Activated CD8-positive, alpha-beta T cell treated with anti-CD3 and anti-CD28 coated beads for 36 hours (primary cell): ENCODE results near the gene ARMC5. TPM values are rescaled to one million over a fixed set of nuclear protein-coding genes. Genes with fewer than 3 reads are reported as not detected.
"Not testable (repeated sequence)": the region's sequence is repeated elsewhere in the genome, so short reads cannot be mapped to it uniquely, and the experiment has no call there.

Source experiments
- ATAC-seq: fragments of 200-7000 bp; cut with Tn5 transposase; one replicate; pipeline ENCODE4 v1.10.0; 2021; ENCODE audit warnings: mild to moderate bottlenecking, moderate library complexity
- CTCF ChIA-PET: fragments of 350-600 bp; sonication (Branson Sonifier 250); formaldehyde crosslinking; loops from one replicate; lab custom pipeline; 2021; ENCODE audit warnings: antibody characterized with exemption; lab: Charles Lee
- POLR2A ChIA-PET: fragments of 350-600 bp; sonication (Branson Sonifier 250); formaldehyde crosslinking; loops from one replicate; lab custom pipeline; 2021; ENCODE audit warnings: antibody characterized with exemption; lab: Charles Lee
- DNase-seq: peaks from one replicate; pipeline ENCODE4 v3.0.0-alpha.2; 2020
- H3K27ac Mint-ChIP-seq: one replicate; pipeline ENCODE4 v1.8.0; 2021; ENCODE audit warnings: mild to moderate bottlenecking, mixed read lengths
- H3K27me3 Mint-ChIP-seq: one replicate; pipeline ENCODE4 v1.8.0; 2021; ENCODE audit warnings: mixed read lengths
- H3K36me3 Mint-ChIP-seq: one replicate; pipeline ENCODE4 v1.8.0; 2021; ENCODE audit warnings: low read depth, mixed read lengths
- H3K4me1 Mint-ChIP-seq: one replicate; pipeline ENCODE4 v1.8.0; 2021; ENCODE audit warnings: low read depth, mixed read lengths
- H3K4me3 Mint-ChIP-seq: one replicate; pipeline ENCODE4 v1.8.0; 2021; ENCODE audit warnings: mild to moderate bottlenecking, moderate library complexity, mixed read lengths
- H3K9me3 Mint-ChIP-seq: one replicate; pipeline ENCODE4 v1.8.0; 2021; ENCODE audit warnings: mixed read lengths
- intact Hi-C: fragments of 100-400 bp; cut with micrococcal nuclease; formaldehyde crosslinking; loops from one replicate; pipeline ENCODE4 v1.10.0; 2022
- total RNA-seq, 2 experiments: library from RNA; stranded (reverse); gene quantifications; one replicate each; pipeline ENCODE4 v1.2.3, GENCODE V29; 2021
- TF ChIP-seq, protein P1 (sequence below): fragments of 200-600 bp; IDR thresholded peaks from one replicate; pipeline ENCODE4 v1.8.0; 2022; ENCODE audit warnings: antibody characterized with exemption, mild to moderate bottlenecking

The ARMC5 gene
- total RNA-seq, 2 experiments from 2014 or later: 8.2 to 10.0 TPM

DNA sequence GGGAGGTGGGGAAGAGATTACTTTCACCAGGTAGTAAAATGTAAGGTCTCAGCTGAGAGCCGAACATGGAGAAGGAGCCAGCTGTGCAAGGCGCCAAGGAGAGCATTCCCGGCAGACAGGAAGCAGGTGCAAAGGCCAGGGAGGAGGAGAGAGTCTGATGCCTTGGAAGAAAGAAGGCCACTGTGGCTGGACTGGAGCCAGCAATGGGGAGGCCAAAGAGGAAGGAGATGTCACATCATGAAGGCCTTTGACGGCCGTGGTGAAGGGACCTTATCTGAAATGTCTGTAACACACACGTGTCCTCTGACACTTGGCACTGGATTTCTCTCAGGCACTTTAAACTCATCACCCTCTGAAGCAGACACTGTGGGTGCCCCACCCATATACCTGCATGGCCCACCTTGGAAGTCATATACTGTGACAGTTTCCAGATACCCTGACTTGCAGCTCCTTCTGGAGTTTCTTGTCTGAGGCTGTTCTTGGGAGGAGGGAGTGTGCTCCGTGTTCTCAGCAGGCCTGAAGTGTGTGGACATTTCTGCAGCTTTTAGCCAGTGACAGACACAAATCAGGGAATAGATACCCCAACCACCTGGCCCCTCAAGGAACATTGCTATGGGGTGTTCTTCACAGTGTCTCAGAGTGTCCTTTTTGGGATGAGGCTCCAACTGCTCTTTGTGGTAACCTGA is 21.7 kb downstream of the ARMC5 start:
- intact Hi-C loops: no loop called here
- no peak overlapping the region for H3K27ac Mint-ChIP-seq
- POLR2A ChIA-PET: no interaction called here

GRCh38 chr16:31483081-31483480 is 23.8 kb downstream of the ARMC5 start, which contains the start of gene SLC5A2:
Gene SLC5A2 (plus strand): TSS chr16:31483123. CDS start chr16:31483137, 14 bp downstream.
- ATAC-seq (no peak), DNase-seq (no peak)
- TF ChIP-seq, protein P1, sequence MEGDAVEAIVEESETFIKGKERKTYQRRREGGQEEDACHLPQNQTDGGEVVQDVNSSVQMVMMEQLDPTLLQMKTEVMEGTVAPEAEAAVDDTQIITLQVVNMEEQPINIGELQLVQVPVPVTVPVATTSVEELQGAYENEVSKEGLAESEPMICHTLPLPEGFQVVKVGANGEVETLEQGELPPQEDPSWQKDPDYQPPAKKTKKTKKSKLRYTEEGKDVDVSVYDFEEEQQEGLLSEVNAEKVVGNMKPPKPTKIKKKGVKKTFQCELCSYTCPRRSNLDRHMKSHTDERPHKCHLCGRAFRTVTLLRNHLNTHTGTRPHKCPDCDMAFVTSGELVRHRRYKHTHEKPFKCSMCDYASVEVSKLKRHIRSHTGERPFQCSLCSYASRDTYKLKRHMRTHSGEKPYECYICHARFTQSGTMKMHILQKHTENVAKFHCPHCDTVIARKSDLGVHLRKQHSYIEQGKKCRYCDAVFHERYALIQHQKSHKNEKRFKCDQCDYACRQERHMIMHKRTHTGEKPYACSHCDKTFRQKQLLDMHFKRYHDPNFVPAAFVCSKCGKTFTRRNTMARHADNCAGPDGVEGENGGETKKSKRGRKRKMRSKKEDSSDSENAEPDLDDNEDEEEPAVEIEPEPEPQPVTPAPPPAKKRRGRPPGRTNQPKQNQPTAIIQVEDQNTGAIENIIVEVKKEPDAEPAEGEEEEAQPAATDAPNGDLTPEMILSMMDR: no peak
- intact Hi-C loops: no loop called here
- Mint-ChIP-seq H3K27me3 (no peaks in the 10 kb centered on the region), H3K27ac (no peak within 1 kb of the TSS), H3K9me3 (no peaks in the 10 kb centered on the region), H3K4me3 (no peak within 1 kb of the TSS), H3K4me1 (peaks cover 4% of the 10 kb centered on the region), H3K36me3 (no peaks in the 10 kb centered on the region)
- ChIA-PET POLR2A (interaction anchor here (1.0 kb wide), 1 partner anchor 14 kb away, joined by 3 read pairs; no protein-coding TSS in a partner anchor), CTCF (no interaction called here)

More for the DNA sequence above, 21.7 kb downstream of the ARMC5 start:
- Mint-ChIP-seq H3K36me3 (no peaks in the 10 kb centered on the region), H3K4me3 (no peak overlapping the region), H3K27me3 (no peaks in the 10 kb centered on the region), H3K4me1 (peaks cover 16% of the 10 kb centered on the region), H3K9me3 (no peaks in the 10 kb centered on the region)
- CTCF ChIA-PET: interaction anchor here (2.5 kb wide), 1 partner anchor 21 kb away, joined by 7 read pairs; the partner anchor contains the start of gene ARMC5
- TF ChIP-seq, protein P1: no peak
- DNase-seq (no peak), ATAC-seq (no peak)

DNA sequence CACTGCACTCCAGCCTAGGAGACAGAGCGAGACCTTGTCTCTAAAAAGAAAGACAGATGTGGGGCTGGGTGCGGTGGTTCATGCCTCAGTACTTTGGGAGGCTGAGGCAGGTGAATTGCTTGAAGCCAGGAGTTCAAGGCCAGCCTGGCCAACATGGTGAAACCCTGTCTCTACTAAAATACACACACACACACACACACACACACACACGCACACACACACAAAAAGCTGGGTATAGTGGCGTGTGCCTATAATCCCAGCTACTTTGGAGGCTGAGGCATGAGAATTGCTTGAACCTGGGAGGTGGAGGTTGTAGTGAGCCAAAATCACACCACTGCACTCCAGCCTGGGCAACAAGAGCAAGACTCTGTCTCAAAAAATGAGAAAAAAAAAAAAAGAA is 24.7 kb downstream of the ARMC5 start:
- H3K9me3 Mint-ChIP-seq, H3K4me3 Mint-ChIP-seq, H3K36me3 Mint-ChIP-seq, ATAC-seq, H3K4me1 Mint-ChIP-seq, CTCF ChIA-PET, H3K27ac Mint-ChIP-seq, H3K27me3 Mint-ChIP-seq, DNase-seq, intact Hi-C loops: not testable (repeated sequence)
- POLR2A ChIA-PET: interaction anchor here (0.7 kb wide), 1 partner anchor 20 kb away, joined by 5 read pairs; no protein-coding TSS in a partner anchor

DNA sequence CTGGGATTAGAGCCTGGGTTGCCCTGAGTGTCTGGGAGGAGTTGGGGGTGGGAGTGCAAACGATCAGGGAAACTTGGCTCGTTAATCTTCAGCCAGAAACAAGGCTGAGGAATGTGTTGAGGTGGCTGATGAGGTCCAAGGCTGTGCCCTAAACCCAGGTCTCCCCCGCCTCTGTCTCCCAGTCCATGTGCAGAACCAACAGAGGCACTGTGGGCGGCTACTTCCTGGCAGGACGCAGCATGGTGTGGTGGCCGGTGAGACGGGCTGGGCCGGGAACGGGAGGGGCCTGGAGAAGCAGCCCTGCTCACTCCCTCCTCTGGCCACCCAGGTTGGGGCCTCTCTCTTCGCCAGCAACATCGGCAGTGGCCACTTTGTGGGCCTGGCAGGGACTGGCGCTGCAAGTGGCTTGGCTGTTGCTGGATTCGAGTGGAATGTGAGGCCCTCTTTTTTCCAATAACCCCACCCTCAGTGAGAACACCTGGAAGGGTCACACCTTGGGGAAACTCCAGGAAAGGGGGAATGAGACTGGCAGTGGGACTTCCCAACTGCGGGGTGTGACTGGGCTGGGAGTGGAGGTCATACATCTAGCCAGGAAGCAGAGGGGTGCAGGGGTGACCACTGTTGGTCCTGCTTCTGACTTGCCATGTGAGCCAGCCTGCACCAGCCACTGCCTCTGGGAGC is 25.3 kb downstream of the ARMC5 start:
- H3K27ac Mint-ChIP-seq: no peak overlapping the region
- intact Hi-C loops: no loop called here

DNA sequence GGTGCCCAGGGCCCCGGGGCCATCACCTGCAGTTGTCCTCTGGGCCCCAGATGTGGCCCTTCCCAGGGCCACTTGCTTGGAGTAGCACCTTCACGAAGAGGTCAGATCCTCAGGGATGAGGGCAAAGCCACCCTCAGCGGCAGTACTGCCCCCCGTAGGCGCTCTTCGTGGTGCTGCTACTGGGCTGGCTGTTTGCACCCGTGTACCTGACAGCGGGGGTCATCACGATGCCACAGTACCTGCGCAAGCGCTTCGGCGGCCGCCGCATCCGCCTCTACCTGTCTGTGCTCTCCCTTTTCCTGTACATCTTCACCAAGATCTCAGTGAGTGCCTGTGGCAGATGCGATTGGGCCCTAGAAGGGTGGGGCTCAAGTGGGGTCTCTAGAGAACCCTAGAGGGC is 26.3 kb downstream of the ARMC5 start:
- intact Hi-C loops: no loop called here
- TF ChIP-seq, protein P1: no peak
- no peak overlapping the region for H3K4me3 Mint-ChIP-seq
- no peak for ATAC-seq
- no peak for DNase-seq
- no peaks in the 10 kb centered on the region for H3K36me3 Mint-ChIP-seq
- peaks cover 3% of the 10 kb centered on the region for H3K4me1 Mint-ChIP-seq
- ChIA-PET CTCF (no interaction called here), POLR2A (interaction anchor here (1.1 to 1.5 kb wide), 2 partner anchors 9 to 22 kb away, joined by 3 to 5 read pairs; no protein-coding TSS in a partner anchor)
- H3K27ac Mint-ChIP-seq: no peak overlapping the region
- no peaks in the 10 kb centered on the region for H3K9me3 Mint-ChIP-seq
- no peaks in the 10 kb centered on the region for H3K27me3 Mint-ChIP-seq

More for the DNA sequence above, 25.3 kb downstream of the ARMC5 start:
- H3K36me3 Mint-ChIP-seq: no peaks in the 10 kb centered on the region
- no peak for ATAC-seq
- H3K4me3 Mint-ChIP-seq: no peak overlapping the region
- peaks cover 3% of the 10 kb centered on the region for H3K4me1 Mint-ChIP-seq
- TF ChIP-seq, protein P1: no peak
- H3K27me3 Mint-ChIP-seq: no peaks in the 10 kb centered on the region
- no peak for DNase-seq
- POLR2A ChIA-PET: interaction anchor here (0.7 to 1.5 kb wide), 3 partner anchors 8 to 23 kb away, joined by 3 to 5 read pairs (median 5); no protein-coding TSS in a partner anchor
- CTCF ChIA-PET: no interaction called here
- H3K9me3 Mint-ChIP-seq: no peaks in the 10 kb centered on the region
